Measurements from ENCODE around the gene TCF7L2.

DNA sequence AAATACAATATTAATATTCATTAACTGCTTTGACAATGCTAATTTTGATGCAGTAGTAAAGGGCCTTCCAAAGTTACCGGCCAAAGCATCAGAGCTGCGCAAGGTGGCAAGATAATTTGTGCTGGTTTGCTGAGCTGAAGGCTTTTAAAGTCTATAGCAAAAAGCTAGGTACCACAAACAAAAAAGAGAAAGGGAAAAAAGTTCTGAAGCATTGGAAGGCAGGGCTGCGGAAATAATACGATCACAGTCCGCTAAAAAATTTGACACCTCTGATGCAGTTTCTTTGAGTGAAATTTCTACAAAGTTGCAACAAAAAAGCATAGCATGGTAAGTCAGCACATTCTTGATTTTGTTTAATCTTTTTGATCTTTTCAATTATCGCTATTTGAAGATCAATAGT lies 175.6 kb downstream of the TCF7L2 start:
- TF ChIP-seq CTCF (IDR thresholded peaks at IDR 0.05) (no peak), POLR2A (IDR thresholded peaks at IDR 0.05) (no peak)

Data from adrenal gland (tissue), 5 donors.